ENCODE results near the gene AXL.
A peak's percentile ranks its signal among the peaks of the same experiment; 100 is the strongest.

The AXL gene

GRCh38 chr19:41295499-41295898, 76.5 kb downstream of the AXL start:
- Histone ChIP-seq H3K9me3 (ENCODE audit: low read length) (no peaks in the 10 kb centered on the region), H2AFZ (ENCODE audit: low read length) (no peak overlapping the region), H3K9ac (ENCODE audit: low read length) (no peak overlapping the region), H3K9me2 (ENCODE audit: low read depth, low read length) (no peaks in the 10 kb centered on the region), H3K79me2 (ENCODE audit: insufficient read depth, low read length) (no peaks in the 10 kb centered on the region), H3K4me2 (ENCODE audit: low read length) (no peak overlapping the region), H3K36me3 (ENCODE audit: insufficient read depth, low read length) (peaks cover 100% of the 10 kb centered on the region), H3K27ac (ENCODE audit: low read depth, low read length, poor library complexity, severe bottlenecking) (no peak overlapping the region), H4K20me1 (ENCODE audit: insufficient read depth, low read length) (no peaks in the 10 kb centered on the region), H3F3A (ENCODE audit: insufficient read depth, low read length) (no peaks in the 10 kb centered on the region), H3K4me1 (ENCODE audit: insufficient read depth, low read length, severe bottlenecking) (peaks cover 46% of the 10 kb centered on the region), H3K4me3 (ENCODE audit: low read depth, low read length, poor library complexity, severe bottlenecking) (no peak overlapping the region), H3K27me3 (ENCODE audit: insufficient read depth, low read length) (no peaks in the 10 kb centered on the region)
- TF ChIP-seq EZH2 (IDR thresholded peaks at IDR 0.05; ENCODE audit: borderline replicate concordance, low read length) (no peak), CTCF (IDR thresholded peaks at IDR 0.05; ENCODE audit: low read length) (no peak)

GRCh38 chr19:41296433-41296871, 77.4 kb downstream of the AXL start:
- Histone ChIP-seq H3K9ac (ENCODE audit: low read length) (no peak overlapping the region), H3K27ac (ENCODE audit: low read depth, low read length, poor library complexity, severe bottlenecking) (peak overlapping the region; percentile 69), H3K4me3 (ENCODE audit: low read depth, low read length, poor library complexity, severe bottlenecking) (no peak overlapping the region), H3K79me2 (ENCODE audit: insufficient read depth, low read length) (no peaks in the 10 kb centered on the region), H3K36me3 (ENCODE audit: insufficient read depth, low read length) (peaks cover 100% of the 10 kb centered on the region), H3K9me3 (ENCODE audit: low read length) (no peaks in the 10 kb centered on the region), H3K9me2 (ENCODE audit: low read depth, low read length) (no peaks in the 10 kb centered on the region), H3K27me3 (ENCODE audit: insufficient read depth, low read length) (no peaks in the 10 kb centered on the region), H2AFZ (ENCODE audit: low read length) (no peak overlapping the region), H3K4me1 (ENCODE audit: insufficient read depth, low read length, severe bottlenecking) (peaks cover 46% of the 10 kb centered on the region), H3F3A (ENCODE audit: insufficient read depth, low read length) (no peaks in the 10 kb centered on the region), H3K4me2 (ENCODE audit: low read length) (no peak overlapping the region), H4K20me1 (ENCODE audit: insufficient read depth, low read length) (no peaks in the 10 kb centered on the region)
- TF ChIP-seq EZH2 (IDR thresholded peaks at IDR 0.05; ENCODE audit: borderline replicate concordance, low read length) = no peak
- no peak for TF ChIP-seq CTCF (IDR thresholded peaks at IDR 0.05; ENCODE audit: low read length)

- TF ChIP-seq EZH2 (IDR thresholded peaks at IDR 0.05; ENCODE audit: borderline replicate concordance, low read length) = no peak
- TF ChIP-seq CTCF (IDR thresholded peaks at IDR 0.05; ENCODE audit: low read length) = no peak; the same call in 1 of the 2 replicates
- Histone ChIP-seq H4K20me1 (ENCODE audit: insufficient read depth, low read length) (no peaks in the 10 kb centered on the region), H3K9me2 (ENCODE audit: low read depth, low read length) (no peaks in the 10 kb centered on the region), H3K36me3 (ENCODE audit: insufficient read depth, low read length) (peaks cover 100% of the 10 kb centered on the region), H3K4me1 (ENCODE audit: insufficient read depth, low read length, severe bottlenecking) (peaks cover 53% of the 10 kb centered on the region), H3K79me2 (ENCODE audit: insufficient read depth, low read length) (no peaks in the 10 kb centered on the region), H3F3A (ENCODE audit: insufficient read depth, low read length) (no peaks in the 10 kb centered on the region), H3K9ac (ENCODE audit: low read length) (peak overlapping the region; percentile 20; the same call in 1 of the 2 replicates), H3K27me3 (ENCODE audit: insufficient read depth, low read length) (no peaks in the 10 kb centered on the region), H3K9me3 (ENCODE audit: low read length) (no peaks in the 10 kb centered on the region), H3K4me2 (ENCODE audit: low read length) (no peak overlapping the region; the same call in 1 of the 2 replicates), H2AFZ (ENCODE audit: low read length) (no peak overlapping the region), H3K27ac (ENCODE audit: low read depth, low read length, poor library complexity, severe bottlenecking) (peak overlapping the region; percentile 69), H3K4me3 (ENCODE audit: low read depth, low read length, poor library complexity, severe bottlenecking) (no peak overlapping the region)
Measured at GRCh38 chr19:41297628-41298347, 78.8 kb downstream of the AXL start.

Measured in OCI-LY1 (cell line).